Ectodermal cell (in vitro differentiated cells): ENCODE measurements around the gene TRAM2. TPM values are rescaled to one million over a fixed set of nuclear protein-coding genes. Genes with fewer than 3 reads are reported as not detected.

Experiments used
- H3K27ac ChIP-seq: 2 replicates; pipeline ENCODE4 v1.7.0; 2013; ENCODE audit warnings: mild to moderate bottlenecking, low read depth, low read length; ENCODE audit not compliant: insufficient read depth, poor library complexity, severe bottlenecking
- H3K27me3 ChIP-seq: 2 replicates; pipeline ENCODE4 v1.7.0; 2013; ENCODE audit warnings: mild to moderate bottlenecking, low read length; ENCODE audit not compliant: insufficient read depth, control insufficient read depth, poor library complexity, severe bottlenecking
- H3K36me3 ChIP-seq: one replicate; pipeline ENCODE4 v1.7.0; 2013; ENCODE audit warnings: low read length; ENCODE audit not compliant: control insufficient read depth, insufficient read depth
- H3K4me1 ChIP-seq: one replicate; pipeline ENCODE4 v1.7.0; 2013; ENCODE audit warnings: low read length; ENCODE audit not compliant: control insufficient read depth, insufficient read depth
- H3K4me3 ChIP-seq: 2 replicates; pipeline ENCODE4 v1.7.0; 2013; ENCODE audit warnings: low read depth, low read length, control low read depth; ENCODE audit not compliant: insufficient read depth
- H3K9me3 ChIP-seq: 2 replicates; pipeline ENCODE4 v1.7.0; 2013; ENCODE audit warnings: mild to moderate bottlenecking, low read length, moderate library complexity; ENCODE audit not compliant: control insufficient read depth
- WGBS, 2 experiments: methylation state at CpG; one replicate each; pipeline ENCODE4 v1.1.7; 2013; ENCODE audit warnings: missing lambda C conversion rate in 2 of 2; 5-methylcytosine and 5-hydroxymethylcytosine counted together
- polyA plus RNA-seq, 4 experiments: library from polyadenylated mRNA; stranded (reverse); fragments of 50-300 nt; gene quantifications; one replicate each; pipeline ENCODE4 v1.2.3, GENCODE V29; 2013

The TRAM2 gene, protein sequence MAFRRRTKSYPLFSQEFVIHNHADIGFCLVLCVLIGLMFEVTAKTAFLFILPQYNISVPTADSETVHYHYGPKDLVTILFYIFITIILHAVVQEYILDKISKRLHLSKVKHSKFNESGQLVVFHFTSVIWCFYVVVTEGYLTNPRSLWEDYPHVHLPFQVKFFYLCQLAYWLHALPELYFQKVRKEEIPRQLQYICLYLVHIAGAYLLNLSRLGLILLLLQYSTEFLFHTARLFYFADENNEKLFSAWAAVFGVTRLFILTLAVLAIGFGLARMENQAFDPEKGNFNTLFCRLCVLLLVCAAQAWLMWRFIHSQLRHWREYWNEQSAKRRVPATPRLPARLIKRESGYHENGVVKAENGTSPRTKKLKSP
- polyA plus RNA-seq (2013, experiment 1 of 4), result 22.7 TPM
- polyA plus RNA-seq (2013, experiment 2 of 4), result 25.3 TPM
- polyA plus RNA-seq (2013, experiment 3 of 4), result 15.0 TPM
- polyA plus RNA-seq (2013, experiment 4 of 4), result 16.9 TPM

GRCh38 chr6:52577022-52577777 lies at the start of gene TRAM2:
Gene TRAM2, minus strand, starts transcription at chr6:52577060. Its CDS starts 145 bp downstream, at chr6:52576915.
- no peaks in the 10 kb centered on the region for H3K9me3 ChIP-seq
- peak within 1 kb of the TSS; percentile 85 for H3K27ac ChIP-seq
- WGBS, 2 experiments, result 1% methylated on average over 80 to 84 of the region's 84 CpGs
- no peaks in the 10 kb centered on the region for H3K36me3 ChIP-seq
- H3K4me3 ChIP-seq, result peak within 1 kb of the TSS; percentile 65
- peaks cover 32% of the 10 kb centered on the region for H3K4me1 ChIP-seq
- no peaks in the 10 kb centered on the region for H3K27me3 ChIP-seq

DNA sequence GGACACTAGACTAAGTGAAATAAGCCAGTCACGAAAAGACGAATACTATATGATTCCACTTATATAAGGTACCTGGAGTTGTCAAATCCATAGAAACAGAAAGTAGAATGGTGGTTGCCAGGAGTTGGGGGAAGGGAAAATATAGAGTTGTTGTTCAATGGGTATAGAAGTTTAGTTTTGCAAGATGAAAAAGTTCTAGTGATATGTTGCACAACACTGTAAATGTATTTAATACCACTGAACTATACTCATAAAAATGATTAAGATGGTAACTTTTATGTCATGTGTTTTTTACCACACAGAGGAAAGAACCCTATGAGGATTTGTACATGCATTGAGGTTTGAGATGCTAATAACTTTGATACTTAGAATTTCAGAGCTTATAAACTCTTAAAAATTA lies 46.0 kb upstream of the TRAM2 start:
- no peaks in the 10 kb centered on the region for H3K9me3 ChIP-seq
- no peaks in the 10 kb centered on the region for H3K4me1 ChIP-seq
- H3K27me3 ChIP-seq, result no peaks in the 10 kb centered on the region
- WGBS, 2 experiments, result 92 to 100% methylated on average over 2 of the region's 2 CpGs
- H3K36me3 ChIP-seq, result no peaks in the 10 kb centered on the region
- no peak overlapping the region for H3K27ac ChIP-seq
- no peak overlapping the region for H3K4me3 ChIP-seq

DNA sequence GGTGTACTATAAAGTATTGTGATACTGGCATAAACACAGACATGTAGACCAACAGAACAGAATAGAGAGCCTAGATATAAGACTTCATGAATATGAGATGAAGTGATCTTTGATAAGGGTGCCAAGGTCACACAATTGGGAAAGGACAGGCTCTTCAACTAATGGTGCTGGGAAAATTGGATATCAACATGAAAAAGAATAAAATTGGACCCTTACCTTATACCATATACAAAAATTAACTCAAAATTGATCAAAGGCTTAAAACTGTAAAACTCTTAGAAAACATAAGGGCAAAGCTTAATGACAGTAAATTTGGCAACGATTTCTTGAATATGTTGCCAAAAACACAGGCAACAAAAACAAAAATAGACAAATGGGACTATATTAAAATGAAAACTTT lies 44.8 kb upstream of the TRAM2 start:
- no peaks in the 10 kb centered on the region for H3K27me3 ChIP-seq
- no peaks in the 10 kb centered on the region for H3K4me1 ChIP-seq
- no peaks in the 10 kb centered on the region for H3K9me3 ChIP-seq
- H3K36me3 ChIP-seq, result no peaks in the 10 kb centered on the region
- no peak overlapping the region for H3K4me3 ChIP-seq
- 60% methylated on average over 1 of the region's 1 CpG; no CpG with 5 or more reads in 1 of the 2 experiments for WGBS, 2 experiments
- H3K27ac ChIP-seq, result no peak overlapping the region

DNA sequence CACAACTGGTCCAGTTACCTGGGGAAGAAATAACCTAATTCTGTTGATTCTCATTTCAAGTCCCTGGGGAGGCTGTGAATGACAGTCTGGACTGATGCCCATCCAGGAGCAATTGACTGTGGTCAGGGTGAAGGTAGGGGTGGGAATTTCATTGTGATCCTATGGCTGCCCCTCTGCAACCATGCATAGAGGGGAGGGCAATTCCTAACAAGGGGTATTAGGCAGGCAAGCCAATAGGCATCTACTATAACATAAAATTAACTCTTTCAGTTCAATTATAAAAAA lies 44.0 kb upstream of the TRAM2 start:
- H3K36me3 ChIP-seq, result no peaks in the 10 kb centered on the region
- H3K27me3 ChIP-seq, result no peaks in the 10 kb centered on the region
- H3K9me3 ChIP-seq, result no peaks in the 10 kb centered on the region
- no peak overlapping the region for H3K27ac ChIP-seq
- no peak overlapping the region for H3K4me3 ChIP-seq
- H3K4me1 ChIP-seq, result no peaks in the 10 kb centered on the region

GRCh38 chr6:52620055-52620905 lies 43.4 kb upstream of the TRAM2 start:
- Histone ChIP-seq H3K27me3 (no peaks in the 10 kb centered on the region), H3K9me3 (no peaks in the 10 kb centered on the region), H3K4me3 (no peak overlapping the region), H3K27ac (no peak overlapping the region), H3K4me1 (no peaks in the 10 kb centered on the region), H3K36me3 (no peaks in the 10 kb centered on the region)
- 73 to 88% methylated on average over 2 of the region's 2 CpGs for WGBS, 2 experiments

DNA sequence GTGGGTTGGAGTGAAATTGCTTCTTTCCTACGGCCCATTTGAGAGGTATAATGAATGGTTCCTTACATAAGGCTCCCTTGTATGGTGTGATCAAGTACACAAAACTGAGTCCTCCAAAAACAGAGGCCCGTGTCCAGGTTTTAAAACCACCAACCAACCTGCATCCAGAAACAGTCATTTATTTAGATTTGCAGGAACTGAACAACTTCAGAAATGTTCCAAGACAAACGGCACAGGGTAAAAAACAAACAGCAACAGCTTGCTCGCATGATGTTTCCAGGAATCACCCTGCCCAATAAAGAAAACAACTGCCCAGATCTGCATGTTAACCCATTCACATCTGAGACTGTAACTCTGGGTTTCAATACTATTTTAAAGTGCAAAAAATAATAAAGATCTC lies 40.2 kb upstream of the TRAM2 start:
- Histone ChIP-seq H3K27me3 (no peaks in the 10 kb centered on the region), H3K27ac (no peak overlapping the region), H3K4me3 (no peak overlapping the region), H3K9me3 (no peaks in the 10 kb centered on the region), H3K36me3 (no peaks in the 10 kb centered on the region), H3K4me1 (no peaks in the 10 kb centered on the region)
- WGBS, 2 experiments, result 90 to 94% methylated on average over 3 to 4 of the region's 4 CpGs

DNA sequence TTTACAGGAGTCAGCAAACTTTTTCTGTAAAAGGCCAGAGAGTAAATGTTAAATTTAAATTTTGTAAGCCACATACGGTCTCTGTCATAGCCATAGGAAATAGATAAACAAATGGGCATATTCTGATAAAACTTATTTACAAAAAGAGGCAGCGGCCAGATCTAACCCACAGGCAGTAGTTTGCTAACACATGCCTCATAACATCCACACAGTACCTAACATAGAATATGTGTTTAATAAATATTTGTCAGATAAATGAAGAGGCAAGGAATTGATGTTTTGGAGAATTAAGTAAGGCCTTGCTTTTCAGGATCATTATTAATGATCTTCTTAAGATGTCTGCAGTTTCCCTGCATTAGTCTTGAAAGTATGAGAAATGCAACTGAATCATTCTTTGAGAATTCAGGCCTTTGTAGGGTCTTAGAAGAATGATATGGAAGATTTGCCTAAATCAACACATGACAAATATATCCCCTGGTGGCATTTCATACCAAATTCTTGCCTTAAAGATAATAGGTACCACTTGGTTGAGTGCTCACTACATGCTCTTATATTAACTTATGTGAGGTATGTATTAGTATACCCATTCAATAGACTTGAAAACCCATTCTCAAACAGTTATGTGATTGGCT lies 39.3 kb upstream of the TRAM2 start:
- H3K36me3 ChIP-seq, result no peaks in the 10 kb centered on the region
- no peaks in the 10 kb centered on the region for H3K27me3 ChIP-seq
- WGBS, 2 experiments, result 83 to 91% methylated on average over 1 to 2 of the region's 2 CpGs
- H3K9me3 ChIP-seq, result no peaks in the 10 kb centered on the region
- H3K27ac ChIP-seq, result no peak overlapping the region
- no peaks in the 10 kb centered on the region for H3K4me1 ChIP-seq
- no peak overlapping the region for H3K4me3 ChIP-seq

DNA sequence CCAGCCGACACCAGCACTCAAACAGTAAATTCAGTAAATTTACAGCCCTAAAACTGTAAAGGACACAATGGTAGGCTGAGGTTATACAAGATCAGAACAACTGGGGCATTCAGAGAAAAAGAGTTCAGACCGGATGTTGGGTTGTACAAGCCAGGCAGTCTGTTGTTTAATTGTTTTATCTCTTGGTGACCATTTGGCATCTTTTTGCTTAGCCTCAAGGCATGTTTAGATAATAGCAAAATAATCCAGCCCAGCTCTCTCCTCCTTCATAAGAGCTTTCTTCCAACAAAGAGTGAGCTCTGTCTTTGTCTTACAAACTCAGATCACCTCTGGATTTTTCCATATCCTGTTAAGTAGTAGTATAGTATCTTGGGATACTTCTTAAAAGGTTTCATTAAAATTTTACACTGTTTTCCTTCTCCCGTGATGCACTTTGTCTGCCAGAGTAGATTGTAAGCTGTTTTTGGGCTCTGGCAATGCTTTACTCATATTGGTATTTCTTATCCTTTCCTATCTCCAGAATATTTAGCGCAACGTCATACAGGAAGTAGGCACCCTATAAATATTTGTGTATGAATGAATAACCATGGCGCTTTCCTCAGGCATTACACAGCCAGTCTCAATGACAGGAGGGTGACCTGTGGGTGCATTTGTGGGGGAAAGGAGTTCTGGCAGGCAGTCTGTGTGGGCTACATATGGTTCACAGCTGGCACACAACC lies 35.6 kb upstream of the TRAM2 start:
- Histone ChIP-seq H3K4me3 (no peak overlapping the region), H3K27me3 (no peaks in the 10 kb centered on the region), H3K36me3 (no peaks in the 10 kb centered on the region), H3K9me3 (no peaks in the 10 kb centered on the region), H3K4me1 (no peaks in the 10 kb centered on the region), H3K27ac (no peak overlapping the region)
- WGBS, 2 experiments, result 94 to 96% methylated on average over 5 to 6 of the region's 6 CpGs

DNA sequence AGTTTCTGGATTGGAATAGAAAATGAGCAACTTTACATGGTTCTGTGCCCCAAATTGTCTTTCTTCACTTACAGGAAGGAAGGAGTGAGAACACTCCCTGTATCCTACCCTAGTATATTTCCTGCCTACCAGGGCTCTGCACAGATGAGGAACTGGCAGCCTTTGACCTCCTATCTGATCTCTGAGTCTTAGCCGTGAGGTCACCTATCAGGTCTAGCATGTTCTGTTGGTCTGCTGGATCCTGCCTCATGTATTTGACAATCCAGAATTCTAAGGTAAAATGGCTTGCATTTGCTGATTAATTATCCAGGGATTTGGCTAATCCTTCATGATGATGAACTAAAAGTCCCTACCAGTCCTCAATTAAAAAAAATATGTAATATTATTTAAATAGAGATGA lies 35.0 kb upstream of the TRAM2 start:
- Histone ChIP-seq H3K27me3 (no peaks in the 10 kb centered on the region), H3K4me3 (no peak overlapping the region), H3K36me3 (no peaks in the 10 kb centered on the region), H3K27ac (no peak overlapping the region), H3K4me1 (no peaks in the 10 kb centered on the region), H3K9me3 (no peaks in the 10 kb centered on the region)
- 92 to 96% methylated on average over 1 of the region's 1 CpG for WGBS, 2 experiments
